Esophagus muscularis mucosa (tissue), 4 donors: ENCODE data around the gene GAGE1. TPM values are rescaled to one million over a fixed set of nuclear protein-coding genes. Genes with fewer than 3 reads are reported as not detected.
"Not testable (repeated sequence)": the region's sequence is repeated elsewhere in the genome, so short reads cannot be mapped to it uniquely, and the experiment has no call there.

Experiments used
- DNase-seq: peaks from one replicate; pipeline ENCODE4 v3.0.0-alpha.2; 2017; ENCODE audit errors: extremely low spot score
- H3K27ac ChIP-seq, 4 donors: fragments of 200-600 bp; sonication (generic); replicated peaks in 1 of 4; 1 replicate in 3 of 4; 2 replicates in 1 of 4; pipeline ENCODE4 v1.5.1; 2016 to 2019; ENCODE audit warnings: mild to moderate bottlenecking in 1 of 4
- H3K27me3 ChIP-seq, 4 donors: fragments of 200-600 bp; sonication (generic); one replicate each; pipeline versions ENCODE4 v1.5.1 to v1.6.0; 2016 to 2019
- H3K36me3 ChIP-seq, 4 donors: fragments of 200-600 bp; sonication (generic); one replicate each; pipeline ENCODE4 v1.5.1; 2016 to 2019
- H3K4me1 ChIP-seq, 4 donors: fragments of 200-600 bp; sonication (generic); one replicate each; pipeline ENCODE4 v1.5.1; 2016 to 2019
- H3K4me3 ChIP-seq, 4 donors: fragments of 200-600 bp; sonication (generic); 1 replicate in 2 of 4; 2 replicates in 2 of 4; pipeline ENCODE4 v1.5.1; 2016 to 2019; ENCODE audit warnings: mild to moderate bottlenecking in 4 of 4, moderate library complexity in 1 of 4
- H3K9me3 ChIP-seq, 4 donors: fragments of 200-600 bp; sonication (generic); 1 replicate in 3 of 4; 2 replicates in 1 of 4; pipeline ENCODE4 v1.5.1; 2016 to 2019
- WGBS: methylation state at CpG from one replicate; pipeline ENCODE4 v1.1.5; 2018; 5-methylcytosine and 5-hydroxymethylcytosine counted together
- intact Hi-C: fragments of 100-400 bp; cut with DNase I; formaldehyde crosslinking; loops from one replicate; pipeline ENCODE4 v1.15.1; 2023
- total RNA-seq, 4 donors: library from RNA; depleted of rRNA; stranded (reverse); fragments of >200 nt; gene quantifications; one replicate each; pipeline versions ENCODE4 v1.1.0 to v1.2.1, GENCODE V29; 2016

Gene GAGE1
- not detected for total RNA-seq

- H3K4me1 ChIP-seq, H3K27ac ChIP-seq, intact Hi-C loops, H3K36me3 ChIP-seq, H3K9me3 ChIP-seq, H3K4me3 ChIP-seq, H3K27me3 ChIP-seq, DNase-seq: not testable (repeated sequence)
- WGBS, result no CpG with 5 or more reads among the region's 16 CpGs
Observed at GRCh38 chrX:49598720-49599119, at the start of gene GAGE1. Gene GAGE1 (plus strand): TSS chrX:49599020. CDS start chrX:49600175, 1,155 bp downstream.

- H3K36me3 ChIP-seq, DNase-seq, H3K27me3 ChIP-seq, H3K27ac ChIP-seq, intact Hi-C loops, H3K4me1 ChIP-seq, H3K9me3 ChIP-seq, H3K4me3 ChIP-seq: not testable (repeated sequence)
- WGBS, result no CpG with 5 or more reads among the region's 16 CpGs
Observed at GRCh38 chrX:49550989-49551388, 47.8 kb upstream of the GAGE1 start, which contains the start of gene GAGE12E. Gene GAGE12E (plus strand): TSS chrX:49551289. CDS start chrX:49552444, 1,155 bp downstream.

- H3K27ac ChIP-seq, H3K4me1 ChIP-seq, DNase-seq, H3K9me3 ChIP-seq, H3K36me3 ChIP-seq, H3K27me3 ChIP-seq, H3K4me3 ChIP-seq, intact Hi-C loops: not testable (repeated sequence)
- no CpG with 5 or more reads among the region's 16 CpGs for WGBS
Observed at GRCh38 chrX:49560542-49560941, 38.3 kb upstream of the GAGE1 start, which contains the start of gene GAGE12F. Gene GAGE12F (plus strand): TSS chrX:49560842. CDS start chrX:49561997, 1,155 bp downstream.

GRCh38 chrX:49568728-49569127, 30.1 kb upstream of the GAGE1 start:
- H3K4me3 ChIP-seq, H3K27me3 ChIP-seq, DNase-seq, H3K27ac ChIP-seq, intact Hi-C loops, H3K36me3 ChIP-seq, H3K4me1 ChIP-seq, H3K9me3 ChIP-seq: not testable (repeated sequence)
- WGBS, result 95% methylated on average over 4 of the region's 11 CpGs

- H3K27me3 ChIP-seq, intact Hi-C loops, H3K9me3 ChIP-seq, H3K4me3 ChIP-seq, H3K4me1 ChIP-seq, DNase-seq, H3K36me3 ChIP-seq, H3K27ac ChIP-seq: not testable (repeated sequence)
- 87% methylated on average over 8 of the region's 13 CpGs for WGBS
Observed at GRCh38 chrX:49569152-49569551, 29.7 kb upstream of the GAGE1 start.

GRCh38 chrX:49570100-49570499, 28.7 kb upstream of the GAGE1 start, which contains the start of gene GAGE12G:
Gene GAGE12G (plus strand): TSS chrX:49570400. CDS start chrX:49571555, 1,155 bp downstream.
- H3K27me3 ChIP-seq, DNase-seq, H3K36me3 ChIP-seq, H3K4me1 ChIP-seq, H3K27ac ChIP-seq, H3K9me3 ChIP-seq, H3K4me3 ChIP-seq, intact Hi-C loops: not testable (repeated sequence)
- no CpG with 5 or more reads among the region's 16 CpGs for WGBS

GRCh38 chrX:49579649-49580048, 19.2 kb upstream of the GAGE1 start, which contains the start of gene GAGE12H:
Gene GAGE12H (plus strand): TSS chrX:49579949. CDS start chrX:49581104, 1,155 bp downstream.
- H3K27ac ChIP-seq, H3K27me3 ChIP-seq, H3K4me1 ChIP-seq, H3K36me3 ChIP-seq, H3K4me3 ChIP-seq, DNase-seq, H3K9me3 ChIP-seq, intact Hi-C loops: not testable (repeated sequence)
- no CpG with 5 or more reads among the region's 16 CpGs for WGBS

- intact Hi-C loops, H3K9me3 ChIP-seq: not testable (repeated sequence)
Observed at GRCh38 chrX:49589196-49589595, 9.6 kb upstream of the GAGE1 start, which contains the start of gene GAGE2A. Gene GAGE2A (plus strand): TSS chrX:49589496. CDS start chrX:49590651, 1,155 bp downstream.

GRCh38 chrX:49589769-49590478, 8.9 kb upstream of the GAGE1 start:
- H3K27me3 ChIP-seq, H3K4me1 ChIP-seq, H3K27ac ChIP-seq, H3K4me3 ChIP-seq, H3K36me3 ChIP-seq, intact Hi-C loops, DNase-seq, H3K9me3 ChIP-seq: not testable (repeated sequence)
- WGBS, result 87% methylated on average over 34 of the region's 37 CpGs

More at GRCh38 chrX:49589196-49589595, 9.6 kb upstream of the GAGE1 start, which contains the start of gene GAGE2A:
- H3K36me3 ChIP-seq, H3K4me3 ChIP-seq, DNase-seq, H3K27ac ChIP-seq, H3K27me3 ChIP-seq, H3K4me1 ChIP-seq: not testable (repeated sequence)
- no CpG with 5 or more reads among the region's 16 CpGs for WGBS

GRCh38 chrX:49590488-49590887, 8.3 kb upstream of the GAGE1 start:
- 88% methylated on average over 17 of the region's 17 CpGs for WGBS
- H3K36me3 ChIP-seq, H3K4me3 ChIP-seq, intact Hi-C loops, H3K4me1 ChIP-seq, H3K9me3 ChIP-seq, DNase-seq, H3K27me3 ChIP-seq, H3K27ac ChIP-seq: not testable (repeated sequence)
